Kidney (tissue), 14 donors: ENCODE results near the gene MYLK3. TPM values are rescaled to one million over a fixed set of nuclear protein-coding genes. Genes with fewer than 3 reads are reported as not detected.
A peak's percentile ranks its signal among the peaks of the same experiment; 100 is the strongest.

Experiments
- DNase-seq, 5 donors: peaks; one replicate each; pipeline ENCODE4 v3.0.0-alpha.2; 2013 to 2020
- FAIRE-seq: peaks from 2 replicates; lab custom pipeline; 2012; peaks lifted over from hg19 to GRCh38; lab: Jason Lieb, UNC
- H3K27ac ChIP-seq, 2 donors: one replicate each; pipeline ENCODE4 v1.7.0; 2013; ENCODE audit warnings: low read depth in 2 of 2, low read length in 2 of 2, inconsistent platforms in 1 of 2
- H3K27me3 ChIP-seq: one replicate; pipeline ENCODE4 v1.7.1; 2013; ENCODE audit warnings: low read length, inconsistent platforms; ENCODE audit not compliant: control insufficient read depth, insufficient read depth
- H3K36me3 ChIP-seq, 3 donors: one replicate each; pipeline versions ENCODE4 v1.7.0 to v1.7.1; 2013; ENCODE audit warnings: low read length in 3 of 3, control low read depth in 1 of 3, inconsistent platforms in 1 of 3; ENCODE audit not compliant: insufficient read depth in 3 of 3, control insufficient read depth in 2 of 3
- H3K4me1 ChIP-seq, 3 donors: one replicate each; pipeline versions ENCODE4 v1.7.0 to v1.7.1; 2013; ENCODE audit warnings: low read length in 3 of 3, inconsistent platforms in 1 of 3, low read depth in 1 of 3; ENCODE audit not compliant: control insufficient read depth in 2 of 3, insufficient read depth in 2 of 3
- H3K4me3 ChIP-seq, 3 donors: one replicate each; pipeline versions ENCODE4 v1.7.0 to v1.8.1; 2013; ENCODE audit warnings: low read length in 3 of 3, control low read depth in 1 of 3, inconsistent platforms in 1 of 3
- H3K9ac ChIP-seq, 3 donors: one replicate each; pipeline versions ENCODE4 v1.7.0 to v1.7.1; 2013; ENCODE audit warnings: low read length in 3 of 3, control low read depth in 1 of 3, inconsistent platforms in 1 of 3
- H3K9me3 ChIP-seq, 3 donors: one replicate each; pipeline versions ENCODE4 v1.7.0 to v1.7.1; 2013; ENCODE audit warnings: low read length in 3 of 3, control low read depth in 1 of 3, inconsistent platforms in 1 of 3; ENCODE audit not compliant: control insufficient read depth in 2 of 3, insufficient read depth in 1 of 3
- CTCF ChIP-seq: IDR thresholded peaks from 3 replicates; pipeline ENCODE4 v1.5.1; 2012; ENCODE audit warnings: mild to moderate bottlenecking, moderate library complexity, borderline replicate concordance; ENCODE audit not compliant: insufficient read depth; ENCODE audit errors: extremely low read depth
- intact Hi-C: fragments of 100-400 bp; cut with DNase I; formaldehyde crosslinking; loops from one replicate; pipeline ENCODE4 v1.11.1; 2022
- polyA plus RNA-seq: library from polyadenylated mRNA; stranded (reverse); fragments of 350-450 nt; fragmentation: Illumina TruSeq; extraction: RNeasy Lipid Tissue Mini Kit (QIAGEN cat#74804); gene quantifications from one replicate; pipeline ENCODE4 v1.2.3, GENCODE V29; 2014; ENCODE audit warnings: low read depth, low replicate concordance; ENCODE audit not compliant: insufficient read depth
- total RNA-seq: library from RNA; stranded (reverse); fragmentation: NEBNext Ultra II Directional; extraction: Animal tissue kit (Norgen Biotek cat#: 25700); gene quantifications from one replicate; pipeline ENCODE4 v1.2.1, GENCODE V29; 2021
- donor health status: control.
- donor health status: control.
- donor health status: control.
- donor health status: control.
- donor health status: control.
- donor health status: DM: yes; HTN: yes; CAD: no.
- donor health status: Normal renal cell carcinoma (clear cell type).

Gene MYLK3
- total and polyA plus RNA-seq, 2 donors from 2014 or later, result 0.31 to 1.5 TPM

GRCh38 chr16:46673320-46674013 is 74.7 kb downstream of the MYLK3 start:
- no peak overlapping the region for H3K27ac ChIP-seq
- no peaks in the 10 kb centered on the region for H3K27me3 ChIP-seq
- H3K4me3 ChIP-seq, result no peak overlapping the region
- intact Hi-C loops, result no loop called here
- peak; percentile 88 for TF ChIP-seq CTCF
- FAIRE-seq, result no peak
- no peak overlapping the region for H3K9ac ChIP-seq
- H3K36me3 ChIP-seq, result peaks cover 11 to 19% (median 15%) of the 10 kb centered on the region in 3 donors
- no peaks in the 10 kb centered on the region for H3K4me1 ChIP-seq
- H3K9me3 ChIP-seq, result no peaks in the 10 kb centered on the region
- DNase-seq, result peak in 3 of 5 donors; percentile 38 to 67 (median 51)

GRCh38 chr16:46662123-46662522 is 86.0 kb downstream of the MYLK3 start:
- no peak for FAIRE-seq
- Histone ChIP-seq H3K4me3 (no peak overlapping the region), H3K27ac (no peak overlapping the region), H3K4me1 (no peaks in the 10 kb centered on the region), H3K27me3 (no peaks in the 10 kb centered on the region), H3K9me3 (no peaks in the 10 kb centered on the region), H3K36me3 (peaks cover 6 to 25% (median 10%) of the 10 kb centered on the region in 3 donors), H3K9ac (no peak overlapping the region)
- DNase-seq, result no peak
- intact Hi-C loops, result no loop called here
- no peak for TF ChIP-seq CTCF

DNA sequence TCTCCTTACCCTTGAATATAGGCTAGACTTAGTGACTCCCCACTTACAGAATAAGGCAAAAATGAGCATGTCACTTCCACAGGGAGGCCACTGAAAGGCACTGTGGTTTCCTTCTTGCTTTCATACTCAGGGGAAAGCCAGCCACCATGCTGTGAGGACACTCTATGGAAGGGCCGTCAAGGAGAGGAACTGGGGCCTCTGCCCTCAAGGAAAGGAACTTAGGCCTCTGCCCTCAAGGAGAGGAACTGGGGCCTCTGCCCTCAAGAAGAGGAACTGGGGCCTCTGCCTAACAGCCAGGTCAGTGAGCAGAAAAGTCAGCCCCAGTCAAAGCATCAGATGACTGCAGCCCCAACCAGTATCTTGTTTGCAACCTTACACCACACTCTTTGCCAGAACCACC is 89.2 kb downstream of the MYLK3 start:
- FAIRE-seq (no peak), DNase-seq (peak in 1 of 5 donors; percentile 11)
- Histone ChIP-seq H3K36me3 (peaks cover 6 to 11% (median 7%) of the 10 kb centered on the region in 3 donors), H3K9me3 (no peaks in the 10 kb centered on the region), H3K4me3 (no peak overlapping the region), H3K27ac (no peak overlapping the region), H3K27me3 (no peaks in the 10 kb centered on the region), H3K4me1 (no peaks in the 10 kb centered on the region), H3K9ac (no peak overlapping the region)
- intact Hi-C loops, result no loop called here
- TF ChIP-seq CTCF, result no peak

Other genes with a start within 250 kb of the MYLK3 start
- 1.6 TPM for gene SHCBP1, start 127.0 kb downstream of the MYLK3 start, total RNA-seq
- 2.6 TPM for gene SHCBP1, start 127.0 kb downstream of the MYLK3 start, polyA plus RNA-seq
- gene VPS35, start 59.2 kb downstream of the MYLK3 start, total RNA-seq, result 96.7 TPM
- gene VPS35, start 59.2 kb downstream of the MYLK3 start, polyA plus RNA-seq, result 31.8 TPM
- 0.94 TPM for gene ORC6, start 58.7 kb downstream of the MYLK3 start, total RNA-seq
- 1.5 TPM for gene ORC6, start 58.7 kb downstream of the MYLK3 start, polyA plus RNA-seq
- gene C16orf87, start 82.8 kb upstream of the MYLK3 start, total RNA-seq, result 7.2 TPM
- 11.2 TPM for gene C16orf87, start 82.8 kb upstream of the MYLK3 start, polyA plus RNA-seq
- 6.5 TPM for gene GPT2, start 136.0 kb upstream of the MYLK3 start, total RNA-seq
- 37.1 TPM for gene GPT2, start 136.0 kb upstream of the MYLK3 start, polyA plus RNA-seq
- gene DNAJA2, start 225.3 kb upstream of the MYLK3 start, total RNA-seq, result 54.4 TPM
- 47.3 TPM for gene DNAJA2, start 225.3 kb upstream of the MYLK3 start, polyA plus RNA-seq